Globus pallidus (tissue), 1 donor: ENCODE data around the gene FOXP4.

ENCODE experiments used
- DNase-seq: peaks from one replicate; pipeline ENCODE4 v3.0.0-alpha.2; 2015; ENCODE audit warnings: low spot score

The FOXP4 gene

GRCh38 chr6:41645007-41645618, 98.9 kb downstream of the FOXP4 start:
- DNase-seq: no peak

- no peak for DNase-seq
Observed at GRCh38 chr6:41646026-41646795, 100.0 kb downstream of the FOXP4 start.

- no peak for DNase-seq
Observed at GRCh38 chr6:41647061-41647511, 100.9 kb downstream of the FOXP4 start.

- no peak for DNase-seq
Observed at GRCh38 chr6:41648070-41648585, 101.9 kb downstream of the FOXP4 start.

DNA sequence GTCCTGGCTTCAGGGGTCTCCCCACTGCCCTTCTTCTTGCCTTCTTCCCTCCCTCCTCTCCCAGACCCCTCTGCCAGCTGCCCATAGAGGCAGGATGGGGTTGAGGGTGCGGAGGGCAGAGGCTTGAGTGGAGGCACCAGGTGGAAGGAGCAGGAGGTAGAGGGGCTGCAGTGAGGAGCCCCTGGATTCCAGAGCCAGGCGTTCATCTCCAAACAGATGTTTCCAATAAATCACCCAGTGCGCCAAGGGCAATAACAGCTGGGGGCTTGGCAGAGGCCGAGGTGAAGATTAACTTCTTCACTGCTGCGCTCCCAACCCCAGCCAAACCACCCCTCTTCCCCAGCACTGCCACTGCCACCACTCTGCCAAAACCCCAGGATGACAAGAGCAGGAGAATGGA, 102.7 kb downstream of the FOXP4 start:
- DNase-seq: no peak

DNA sequence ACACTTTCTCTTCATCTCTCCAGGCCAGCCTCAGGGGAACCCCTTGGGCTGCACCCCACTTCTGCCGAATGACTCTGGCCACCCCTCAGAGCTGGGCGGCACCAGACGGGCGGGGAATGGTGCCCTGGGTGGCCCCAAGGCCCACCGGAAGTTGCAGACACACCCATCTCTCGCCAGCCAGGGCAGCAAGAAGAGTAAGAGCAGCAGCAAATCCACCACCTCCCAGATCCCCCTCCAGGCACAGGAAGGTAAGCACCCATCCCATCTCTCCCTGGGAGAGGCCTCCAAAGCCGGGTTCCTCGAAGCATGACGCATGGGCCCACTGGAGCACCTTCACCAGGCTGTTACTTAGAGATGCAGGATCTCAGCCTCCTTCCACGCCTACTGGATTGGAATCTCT, 103.4 kb downstream of the FOXP4 start:
- no peak for DNase-seq

- DNase-seq: no peak
Observed at GRCh38 chr6:41650120-41650519, 103.9 kb downstream of the FOXP4 start.

- no peak for DNase-seq
Observed at GRCh38 chr6:41651246-41651961, 105.2 kb downstream of the FOXP4 start.
